Ishikawa (cell line): Measurements from ENCODE around the gene NPTXR.

Experiments
- CEBPB ChIP-seq: IDR thresholded peaks from 2 replicates; pipeline ENCODE4 v1.6.1; 2012
- CREB1 ChIP-seq: IDR thresholded peaks from 2 replicates; pipeline ENCODE4 v1.6.1; 2012; ENCODE audit warnings: low read depth
- EGR1 ChIP-seq: IDR thresholded peaks from 2 replicates; pipeline ENCODE4 v1.6.1; 2012
- EP300 ChIP-seq: IDR thresholded peaks from 2 replicates; pipeline ENCODE4 v1.6.1; 2012; ENCODE audit warnings: borderline replicate concordance
- FOXM1 ChIP-seq: IDR thresholded peaks from 2 replicates; pipeline ENCODE4 v1.6.1; 2012; ENCODE audit warnings: low read depth, borderline replicate concordance
- NFIC ChIP-seq: IDR thresholded peaks from 2 replicates; pipeline ENCODE4 v1.6.1; 2012
- RAD21 ChIP-seq: IDR thresholded peaks from 2 replicates; pipeline ENCODE4 v1.6.1; 2012; ENCODE audit warnings: low read depth
- TAF1 ChIP-seq: IDR thresholded peaks from 2 replicates; pipeline ENCODE4 v1.6.1; 2012; ENCODE audit warnings: low read depth, mild to moderate bottlenecking
- TCF12 ChIP-seq: IDR thresholded peaks from 2 replicates; pipeline ENCODE4 v1.6.1; 2012; ENCODE audit warnings: low read depth
- TEAD4 ChIP-seq: IDR thresholded peaks from 2 replicates; pipeline ENCODE4 v1.6.1; 2012
- YY1 ChIP-seq: IDR thresholded peaks from 2 replicates; pipeline ENCODE4 v1.6.1; 2012; ENCODE audit warnings: low read depth
- ZBTB7A ChIP-seq: IDR thresholded peaks from 2 replicates; pipeline ENCODE4 v1.6.1; 2012; ENCODE audit warnings: low read depth
- TF ChIP-seq, protein P1 (sequence below): IDR thresholded peaks from 2 replicates; pipeline ENCODE4 v1.6.1; 2012
- TF ChIP-seq, protein P2 (sequence below): IDR thresholded peaks from 2 replicates; pipeline ENCODE4 v1.6.1; 2012; ENCODE audit warnings: low read depth, mild to moderate bottlenecking
- TF ChIP-seq, protein P3 (sequence below): IDR thresholded peaks from 2 replicates; pipeline ENCODE4 v1.6.1; 2012

Gene NPTXR

DNA sequence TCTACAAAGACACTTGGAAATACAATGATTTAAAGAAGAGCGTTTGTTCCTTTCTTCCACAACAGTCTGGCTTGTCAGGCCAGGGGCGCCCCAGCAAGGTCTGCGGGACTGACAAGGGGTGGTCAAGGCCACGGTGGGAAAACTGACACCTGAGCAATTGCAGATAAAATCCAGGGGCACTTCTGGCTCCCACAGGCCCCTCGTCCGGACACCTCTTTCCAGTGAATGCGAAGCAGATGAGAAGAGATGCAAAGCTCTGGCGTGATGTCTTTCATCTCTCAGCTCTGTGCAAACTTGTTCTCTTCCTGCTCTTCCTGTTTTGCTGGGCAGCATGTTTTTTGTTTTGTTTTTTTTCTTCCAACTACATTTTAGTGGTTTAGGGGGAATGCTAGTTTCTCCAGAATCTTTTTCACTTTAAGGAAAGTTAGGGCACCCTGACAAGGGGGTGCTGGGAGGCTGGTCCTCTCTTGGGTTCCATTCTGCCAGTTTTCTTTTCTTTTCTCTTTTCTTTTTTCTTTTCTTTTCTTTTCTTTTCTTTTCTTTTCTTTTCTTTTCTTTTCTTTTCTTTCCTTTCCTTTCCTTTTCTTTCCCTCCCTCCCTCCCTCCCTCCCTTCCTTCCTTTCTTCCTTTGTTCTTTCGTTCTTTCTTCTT lies 39.3 kb upstream of the NPTXR start:
- no peak for TF ChIP-seq RAD21
- no peak for TF ChIP-seq TAF1
- no peak for TF ChIP-seq CEBPB
- TF ChIP-seq TCF12: no peak
- TF ChIP-seq FOXM1: no peak
- TF ChIP-seq, protein P1, sequence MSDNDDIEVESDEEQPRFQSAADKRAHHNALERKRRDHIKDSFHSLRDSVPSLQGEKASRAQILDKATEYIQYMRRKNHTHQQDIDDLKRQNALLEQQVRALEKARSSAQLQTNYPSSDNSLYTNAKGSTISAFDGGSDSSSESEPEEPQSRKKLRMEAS: no peak
- TF ChIP-seq, protein P2, sequence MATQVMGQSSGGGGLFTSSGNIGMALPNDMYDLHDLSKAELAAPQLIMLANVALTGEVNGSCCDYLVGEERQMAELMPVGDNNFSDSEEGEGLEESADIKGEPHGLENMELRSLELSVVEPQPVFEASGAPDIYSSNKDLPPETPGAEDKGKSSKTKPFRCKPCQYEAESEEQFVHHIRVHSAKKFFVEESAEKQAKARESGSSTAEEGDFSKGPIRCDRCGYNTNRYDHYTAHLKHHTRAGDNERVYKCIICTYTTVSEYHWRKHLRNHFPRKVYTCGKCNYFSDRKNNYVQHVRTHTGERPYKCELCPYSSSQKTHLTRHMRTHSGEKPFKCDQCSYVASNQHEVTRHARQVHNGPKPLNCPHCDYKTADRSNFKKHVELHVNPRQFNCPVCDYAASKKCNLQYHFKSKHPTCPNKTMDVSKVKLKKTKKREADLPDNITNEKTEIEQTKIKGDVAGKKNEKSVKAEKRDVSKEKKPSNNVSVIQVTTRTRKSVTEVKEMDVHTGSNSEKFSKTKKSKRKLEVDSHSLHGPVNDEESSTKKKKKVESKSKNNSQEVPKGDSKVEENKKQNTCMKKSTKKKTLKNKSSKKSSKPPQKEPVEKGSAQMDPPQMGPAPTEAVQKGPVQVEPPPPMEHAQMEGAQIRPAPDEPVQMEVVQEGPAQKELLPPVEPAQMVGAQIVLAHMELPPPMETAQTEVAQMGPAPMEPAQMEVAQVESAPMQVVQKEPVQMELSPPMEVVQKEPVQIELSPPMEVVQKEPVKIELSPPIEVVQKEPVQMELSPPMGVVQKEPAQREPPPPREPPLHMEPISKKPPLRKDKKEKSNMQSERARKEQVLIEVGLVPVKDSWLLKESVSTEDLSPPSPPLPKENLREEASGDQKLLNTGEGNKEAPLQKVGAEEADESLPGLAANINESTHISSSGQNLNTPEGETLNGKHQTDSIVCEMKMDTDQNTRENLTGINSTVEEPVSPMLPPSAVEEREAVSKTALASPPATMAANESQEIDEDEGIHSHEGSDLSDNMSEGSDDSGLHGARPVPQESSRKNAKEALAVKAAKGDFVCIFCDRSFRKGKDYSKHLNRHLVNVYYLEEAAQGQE: no peak
- TF ChIP-seq, protein P3, sequence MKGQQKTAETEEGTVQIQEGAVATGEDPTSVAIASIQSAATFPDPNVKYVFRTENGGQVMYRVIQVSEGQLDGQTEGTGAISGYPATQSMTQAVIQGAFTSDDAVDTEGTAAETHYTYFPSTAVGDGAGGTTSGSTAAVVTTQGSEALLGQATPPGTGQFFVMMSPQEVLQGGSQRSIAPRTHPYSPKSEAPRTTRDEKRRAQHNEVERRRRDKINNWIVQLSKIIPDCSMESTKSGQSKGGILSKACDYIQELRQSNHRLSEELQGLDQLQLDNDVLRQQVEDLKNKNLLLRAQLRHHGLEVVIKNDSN: no peak

DNA sequence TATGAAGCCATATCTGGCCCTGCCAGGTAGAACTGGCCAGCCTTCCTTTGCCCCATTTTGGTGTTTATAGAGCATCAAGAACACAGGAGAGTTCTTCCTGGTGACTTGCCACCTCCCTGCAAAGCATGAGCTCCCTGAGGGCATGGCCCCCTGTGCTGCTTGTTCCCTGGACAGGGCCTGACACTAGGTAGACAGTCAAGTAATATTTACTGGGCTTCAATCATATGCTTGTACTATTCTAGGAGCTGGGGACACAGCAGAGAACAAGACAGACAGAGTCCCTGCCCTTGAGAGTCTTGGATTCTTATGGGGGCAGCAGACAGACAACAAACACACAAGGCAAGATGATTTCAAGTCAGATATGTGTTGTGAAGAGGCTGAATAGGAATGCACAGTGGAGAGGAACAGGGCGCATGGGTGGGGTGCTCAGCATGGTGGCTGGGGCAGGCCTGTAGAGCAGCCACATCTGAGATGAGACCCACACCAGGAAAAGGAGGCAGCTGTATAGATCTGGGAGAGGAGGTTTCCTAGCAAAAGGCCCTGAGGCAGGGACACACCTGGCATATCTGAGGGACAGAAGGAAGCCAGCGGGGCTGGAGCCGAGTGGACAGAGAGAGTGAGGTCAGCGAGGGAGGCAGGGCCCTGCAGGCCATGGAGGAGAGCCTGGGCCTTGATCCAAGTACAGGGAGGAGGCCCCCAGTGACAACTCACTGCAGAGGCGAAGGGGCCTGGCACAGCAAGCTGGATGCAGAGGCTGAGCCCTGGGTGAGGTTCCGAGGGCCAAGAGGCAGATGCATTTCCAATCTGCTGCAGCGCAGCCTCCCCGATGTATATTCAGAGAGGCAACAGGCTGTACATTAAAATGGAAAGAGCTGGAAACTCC lies 38.4 kb upstream of the NPTXR start:
- TF ChIP-seq TCF12 (no peak), CEBPB (no peak), ZBTB7A (no peak), EP300 (no peak), YY1 (no peak), TAF1 (no peak), TEAD4 (no peak), NFIC (no peak), RAD21 (no peak), EGR1 (no peak), CREB1 (no peak), FOXM1 (no peak)
- TF ChIP-seq, protein P2: no peak
- TF ChIP-seq, protein P1: no peak
- TF ChIP-seq, protein P3: no peak

DNA sequence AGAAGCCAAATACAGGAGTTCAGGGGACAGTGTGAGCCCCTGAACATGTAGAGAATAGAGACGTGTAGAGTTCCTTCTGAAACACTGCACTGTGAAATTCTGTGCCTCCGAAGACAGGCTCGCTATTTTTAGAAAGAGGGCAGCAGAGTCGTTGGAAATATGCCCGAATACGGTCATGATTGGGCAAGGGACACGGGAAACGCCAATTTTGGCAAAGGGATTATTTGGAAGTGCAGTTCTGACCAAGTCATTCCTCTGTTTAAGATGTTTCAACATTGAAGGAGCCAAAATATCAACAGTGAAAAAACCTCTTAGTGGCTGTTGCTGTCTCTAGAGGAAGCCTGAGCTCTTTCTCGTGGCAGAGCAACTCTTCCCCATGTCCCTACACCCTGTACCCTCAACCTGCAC lies 37.6 kb upstream of the NPTXR start:
- no peak for TF ChIP-seq EGR1
- no peak for TF ChIP-seq TEAD4
- no peak for TF ChIP-seq ZBTB7A
- TF ChIP-seq TAF1: no peak
- TF ChIP-seq, protein P1: no peak
- TF ChIP-seq, protein P2: no peak
- no peak for TF ChIP-seq EP300
- TF ChIP-seq NFIC: no peak
- no peak for TF ChIP-seq RAD21
- no peak for TF ChIP-seq CEBPB
- TF ChIP-seq YY1: no peak
- no peak for TF ChIP-seq CREB1
- TF ChIP-seq, protein P3: no peak
- no peak for TF ChIP-seq TCF12
- TF ChIP-seq FOXM1: no peak
